WERI-Rb-1 (cell line): Measurements from ENCODE around the gene BOK.
"Not testable (repeated sequence)": the region's sequence is repeated elsewhere in the genome, so short reads cannot be mapped to it uniquely, and the experiment has no call there.

ENCODE experiments used
- DNase-seq: peaks from one replicate; pipeline ENCODE4 v3.0.0-alpha.2; 2020
- H3K27ac ChIP-seq: fragments of 250-450 bp; sonication (Bioruptor Pico); 2 replicates; pipeline ENCODE4 v1.5.1; 2020; ENCODE audit warnings: mild to moderate bottlenecking, moderate library complexity
- H3K27me3 ChIP-seq: fragments of 250-450 bp; sonication (Bioruptor Pico); 2 replicates; pipeline ENCODE4 v1.5.1; 2021; ENCODE audit warnings: mild to moderate bottlenecking, low read depth, moderate library complexity; ENCODE audit not compliant: insufficient read depth, severe bottlenecking
- H3K36me3 ChIP-seq: fragments of 250-450 bp; sonication (Bioruptor Pico); 2 replicates; pipeline ENCODE4 v1.5.1; 2020; ENCODE audit warnings: mild to moderate bottlenecking, moderate library complexity
- H3K4me3 ChIP-seq: 2 replicates; pipeline ENCODE4 v1.5.1; 2011; ENCODE audit warnings: low read depth, mild to moderate bottlenecking, control low read depth, low read length
- H3K9me3 ChIP-seq: fragments of 250-450 bp; sonication (Bioruptor Pico); 2 replicates; pipeline ENCODE4 v1.5.1; 2021; ENCODE audit warnings: mild to moderate bottlenecking, moderate library complexity; ENCODE audit not compliant: severe bottlenecking
- TF ChIP-seq, protein P1 (sequence below): IDR thresholded peaks from 2 replicates; pipeline ENCODE4 v1.5.1; 2011; ENCODE audit warnings: low read depth, mild to moderate bottlenecking, control low read depth, inconsistent platforms, low read length

Gene BOK

DNA sequence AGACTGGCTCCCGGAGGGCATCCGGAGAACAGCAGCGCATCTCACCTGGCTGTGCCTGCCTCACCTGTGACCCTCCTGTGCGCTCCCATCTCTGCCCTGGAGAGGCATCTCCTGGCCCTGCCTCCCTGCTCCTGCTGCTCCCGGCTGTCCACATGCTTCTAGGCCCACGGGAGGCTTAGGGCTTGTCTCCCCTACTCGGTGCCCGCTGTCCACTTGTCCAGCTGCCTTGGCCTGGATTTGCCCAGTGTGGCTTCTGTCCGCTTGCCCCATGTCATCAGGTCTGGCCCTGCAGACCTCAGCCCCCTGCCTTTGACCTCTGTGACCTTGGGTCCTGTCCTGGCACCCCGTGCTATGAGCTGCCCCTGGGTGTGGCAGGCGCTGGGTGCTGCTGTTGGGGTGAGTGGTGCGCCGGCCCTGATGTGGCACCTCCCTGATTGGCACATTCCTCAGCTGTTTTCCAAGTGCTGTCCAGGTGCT is 4.5 kb downstream of the BOK start:
- H3K27ac ChIP-seq = no peak overlapping the region
- H3K9me3 ChIP-seq = no peaks in the 10 kb centered on the region
- TF ChIP-seq, protein P1, sequence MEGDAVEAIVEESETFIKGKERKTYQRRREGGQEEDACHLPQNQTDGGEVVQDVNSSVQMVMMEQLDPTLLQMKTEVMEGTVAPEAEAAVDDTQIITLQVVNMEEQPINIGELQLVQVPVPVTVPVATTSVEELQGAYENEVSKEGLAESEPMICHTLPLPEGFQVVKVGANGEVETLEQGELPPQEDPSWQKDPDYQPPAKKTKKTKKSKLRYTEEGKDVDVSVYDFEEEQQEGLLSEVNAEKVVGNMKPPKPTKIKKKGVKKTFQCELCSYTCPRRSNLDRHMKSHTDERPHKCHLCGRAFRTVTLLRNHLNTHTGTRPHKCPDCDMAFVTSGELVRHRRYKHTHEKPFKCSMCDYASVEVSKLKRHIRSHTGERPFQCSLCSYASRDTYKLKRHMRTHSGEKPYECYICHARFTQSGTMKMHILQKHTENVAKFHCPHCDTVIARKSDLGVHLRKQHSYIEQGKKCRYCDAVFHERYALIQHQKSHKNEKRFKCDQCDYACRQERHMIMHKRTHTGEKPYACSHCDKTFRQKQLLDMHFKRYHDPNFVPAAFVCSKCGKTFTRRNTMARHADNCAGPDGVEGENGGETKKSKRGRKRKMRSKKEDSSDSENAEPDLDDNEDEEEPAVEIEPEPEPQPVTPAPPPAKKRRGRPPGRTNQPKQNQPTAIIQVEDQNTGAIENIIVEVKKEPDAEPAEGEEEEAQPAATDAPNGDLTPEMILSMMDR = no peak
- peaks cover 13% of the 10 kb centered on the region for H3K36me3 ChIP-seq
- no peak overlapping the region for H3K4me3 ChIP-seq
- DNase-seq = no peak
- no peaks in the 10 kb centered on the region for H3K27me3 ChIP-seq

GRCh38 chr2:241563571-241563980 is 5.0 kb downstream of the BOK start:
- Histone ChIP-seq H3K27me3 (no peaks in the 10 kb centered on the region), H3K36me3 (peaks cover 13% of the 10 kb centered on the region), H3K27ac (no peak overlapping the region), H3K9me3 (no peaks in the 10 kb centered on the region), H3K4me3 (no peak overlapping the region)
- TF ChIP-seq, protein P1 = no peak
- DNase-seq = no peak

DNA sequence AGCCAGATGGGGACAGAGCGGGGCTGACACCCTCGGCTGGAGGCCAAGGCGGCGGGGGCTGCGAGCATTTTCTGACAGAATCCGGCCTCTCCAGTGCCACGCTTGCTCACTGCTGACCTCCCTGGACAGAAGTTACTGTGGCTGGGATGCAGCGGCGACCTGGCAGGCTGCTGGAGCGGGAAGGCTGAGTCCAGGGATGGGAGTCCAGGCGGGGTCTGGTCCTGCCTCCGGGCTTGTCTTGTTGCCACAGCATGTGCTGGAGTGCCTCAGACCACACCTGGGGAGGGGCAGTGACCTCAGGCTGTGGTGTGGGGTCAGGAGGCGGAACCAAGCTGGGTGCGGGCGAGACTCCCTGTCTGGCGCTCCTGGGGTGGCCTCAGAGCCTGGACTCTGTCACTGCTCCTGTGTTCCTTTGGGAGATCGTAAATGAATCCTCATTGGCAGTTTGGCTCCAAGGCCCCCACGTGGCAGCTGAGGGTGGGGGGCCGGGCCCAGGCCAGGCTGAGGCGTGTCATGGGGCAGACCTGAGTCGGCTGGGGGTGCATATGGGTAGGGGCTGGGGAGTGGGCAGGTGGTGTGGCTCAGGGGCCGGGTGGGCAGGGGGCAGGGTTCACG is 5.5 kb downstream of the BOK start:
- H3K36me3 ChIP-seq = peaks cover 13% of the 10 kb centered on the region
- no peak overlapping the region for H3K27ac ChIP-seq
- no peak for DNase-seq
- H3K9me3 ChIP-seq = no peaks in the 10 kb centered on the region
- H3K27me3 ChIP-seq = no peaks in the 10 kb centered on the region
- no peak overlapping the region for H3K4me3 ChIP-seq
- TF ChIP-seq, protein P1 = no peak

- no peak overlapping the region for H3K27ac ChIP-seq
- no peak for DNase-seq
- no peaks in the 10 kb centered on the region for H3K27me3 ChIP-seq
- no peaks in the 10 kb centered on the region for H3K9me3 ChIP-seq
- H3K4me3 ChIP-seq = no peak overlapping the region
- H3K36me3 ChIP-seq = peaks cover 13% of the 10 kb centered on the region
- TF ChIP-seq, protein P1 = no peak
Observed at GRCh38 chr2:241564596-241565410, 6.3 kb downstream of the BOK start.

DNA sequence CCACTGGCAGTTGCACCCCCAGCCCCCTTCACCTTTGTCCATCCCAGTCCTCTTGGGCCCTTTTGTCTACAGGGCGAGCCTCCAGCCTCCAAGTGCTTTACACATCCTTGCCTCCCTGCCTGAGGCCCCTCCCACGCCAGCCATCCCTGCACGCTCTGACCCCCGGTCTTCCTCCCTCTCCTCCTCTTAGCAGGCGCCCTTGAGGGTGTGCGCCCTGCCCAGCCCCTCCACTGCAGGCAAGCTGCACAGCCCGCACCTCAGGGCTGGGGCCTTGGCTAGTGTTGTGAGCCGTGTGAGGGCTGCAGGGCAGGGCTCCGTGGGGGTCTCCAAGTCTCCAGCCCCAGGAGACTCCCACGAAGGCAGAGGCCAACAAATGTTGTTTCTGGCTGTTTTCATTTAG is 6.9 kb downstream of the BOK start:
- Histone ChIP-seq H3K4me3 (no peak overlapping the region), H3K36me3 (peaks cover 10% of the 10 kb centered on the region), H3K27me3 (no peaks in the 10 kb centered on the region), H3K9me3 (no peaks in the 10 kb centered on the region), H3K27ac (no peak overlapping the region)
- TF ChIP-seq, protein P1 = no peak
- DNase-seq = no peak

- not testable (repeated sequence) for H3K27me3 ChIP-seq, DNase-seq, H3K27ac ChIP-seq, H3K4me3 ChIP-seq, H3K9me3 ChIP-seq
- H3K36me3 ChIP-seq = peaks cover 10% of the 10 kb centered on the region
Observed at GRCh38 chr2:241566021-241566420, 7.5 kb downstream of the BOK start.
